SIG-M5 treated with dmso at 0.1 percent for 504 hours (cell line): ENCODE measurements around the gene COL3A1.

Experiments used
- DNase-seq: peaks from one replicate; lab custom pipeline; 2025; ENCODE audit not compliant: unreplicated experiment; lab: John Stamatoyannopoulos, UW

The COL3A1 gene

DNA sequence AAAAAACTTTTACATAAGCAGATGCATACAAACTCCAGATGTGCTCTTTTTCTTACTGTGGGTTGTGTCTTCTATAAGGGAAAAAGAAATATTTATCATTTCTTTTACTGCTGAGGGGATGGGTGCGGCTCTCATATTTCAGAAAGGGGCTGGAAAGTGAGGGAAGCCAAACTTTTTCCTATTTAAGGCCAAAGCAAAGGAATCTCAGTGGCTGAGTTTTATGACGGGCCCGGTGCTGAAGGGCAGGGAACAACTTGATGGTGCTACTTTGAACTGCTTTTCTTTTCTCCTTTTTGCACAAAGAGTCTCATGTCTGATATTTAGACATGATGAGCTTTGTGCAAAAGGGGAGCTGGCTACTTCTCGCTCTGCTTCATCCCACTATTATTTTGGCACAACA, at the start of gene COL3A1:
Gene COL3A1 (plus strand): TSS at position 210 of the 400 bp plus-strand sequence. CDS start 117 bp downstream, at position 327.
- no peak for DNase-seq

DNA sequence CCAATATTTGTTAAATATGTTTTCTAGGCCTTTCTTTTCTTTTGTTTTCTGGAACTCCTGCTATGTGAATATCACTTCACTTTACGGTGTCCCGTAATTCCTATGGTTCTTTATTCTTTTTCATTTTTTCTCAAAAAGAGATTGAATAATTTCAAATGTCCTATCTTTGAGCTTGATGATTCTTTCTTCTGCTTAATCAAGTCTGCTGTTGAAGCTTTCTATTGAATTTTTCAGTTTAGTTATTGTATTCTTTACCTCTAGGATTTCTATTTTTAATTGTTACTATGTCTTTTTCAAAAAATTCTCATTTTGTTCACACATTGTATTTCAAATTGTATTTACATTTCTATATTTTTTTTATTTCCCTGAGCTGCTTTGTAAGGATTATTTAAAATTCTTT, 45.5 kb upstream of the COL3A1 start:
- DNase-seq: no peak

DNA sequence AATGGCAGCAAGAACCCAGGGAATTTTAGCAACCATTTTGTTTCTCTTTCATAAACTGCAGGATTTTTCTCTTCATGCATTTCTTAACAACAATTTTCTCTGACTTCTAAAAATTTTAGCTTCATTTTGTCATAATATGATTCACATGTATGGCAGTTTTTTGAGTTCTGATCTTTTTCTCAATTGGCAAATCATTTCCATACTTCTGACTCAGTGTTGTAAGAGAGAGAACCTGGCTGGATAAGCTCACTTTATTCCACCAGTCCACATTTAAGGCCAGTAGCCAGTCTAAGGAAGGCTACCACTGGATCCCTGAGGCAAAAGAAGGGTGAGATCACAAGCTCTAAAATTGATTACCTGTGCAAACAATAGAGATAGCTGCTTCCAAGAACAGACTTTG, 42.8 kb upstream of the COL3A1 start:
- no peak for DNase-seq

DNA sequence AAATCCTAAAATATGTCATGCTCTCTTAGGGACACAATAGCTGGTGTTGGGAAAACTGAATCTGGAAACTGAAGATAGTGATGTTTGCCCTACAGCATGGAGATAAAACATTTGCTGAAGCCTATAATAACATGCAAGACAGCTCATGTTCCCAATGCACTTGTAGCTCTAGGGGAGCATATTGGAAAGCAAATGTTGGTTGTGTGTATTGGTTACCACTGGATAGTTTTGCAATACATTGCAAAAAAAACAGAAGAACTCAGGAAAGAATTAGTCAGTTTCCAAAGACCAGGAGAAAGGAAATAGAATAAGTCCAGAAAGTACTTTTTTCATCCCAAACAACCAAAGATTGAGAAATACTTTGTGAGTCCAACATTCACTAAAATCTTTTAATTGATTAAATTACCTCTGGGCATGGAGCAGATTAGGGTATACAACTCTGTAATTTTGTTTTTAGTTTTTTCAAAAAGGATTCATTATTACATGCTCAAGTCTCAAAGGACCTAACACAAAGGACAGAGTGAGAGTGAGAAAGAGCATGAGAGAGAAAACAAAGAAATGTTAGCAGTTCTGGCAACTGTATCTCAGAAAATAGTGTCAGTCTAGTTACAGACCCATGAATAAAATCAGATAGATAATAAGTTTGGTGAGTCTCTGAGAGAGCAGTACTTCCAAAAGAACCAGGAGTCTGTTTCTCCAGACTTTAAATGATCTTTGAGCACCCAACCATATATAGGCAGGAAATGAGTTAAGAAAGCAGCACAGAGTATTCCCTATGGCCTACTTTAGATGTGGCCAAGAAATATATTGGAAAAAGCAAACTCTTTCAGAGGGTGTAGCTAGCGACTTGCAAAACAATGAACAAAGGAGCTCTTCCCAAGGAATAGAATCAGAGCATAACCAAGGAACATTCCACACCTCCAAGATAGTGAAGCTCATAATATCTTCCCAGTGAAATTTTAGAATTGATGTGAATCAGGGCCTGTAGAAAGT, 36.6 kb upstream of the COL3A1 start:
- no peak for DNase-seq

DNA sequence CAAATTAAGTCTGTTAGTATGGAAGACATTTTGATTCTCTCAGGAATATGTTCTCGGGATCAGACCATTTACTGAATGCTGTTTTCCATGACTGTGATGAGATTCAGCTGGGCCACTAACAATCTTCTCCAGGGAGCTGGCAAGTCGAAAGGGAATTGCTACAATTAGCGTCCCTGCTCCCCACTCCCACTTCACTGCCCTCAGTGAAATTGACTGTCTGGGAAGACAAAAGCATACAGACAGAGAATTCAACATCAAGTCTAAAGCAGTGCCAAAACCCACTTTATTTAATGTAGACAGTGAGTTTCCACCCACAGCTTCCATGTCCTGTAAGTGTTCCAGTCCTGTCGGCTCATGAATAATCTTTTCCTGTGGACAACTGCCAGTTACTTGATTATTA, 34.0 kb upstream of the COL3A1 start:
- DNase-seq: no peak

DNA sequence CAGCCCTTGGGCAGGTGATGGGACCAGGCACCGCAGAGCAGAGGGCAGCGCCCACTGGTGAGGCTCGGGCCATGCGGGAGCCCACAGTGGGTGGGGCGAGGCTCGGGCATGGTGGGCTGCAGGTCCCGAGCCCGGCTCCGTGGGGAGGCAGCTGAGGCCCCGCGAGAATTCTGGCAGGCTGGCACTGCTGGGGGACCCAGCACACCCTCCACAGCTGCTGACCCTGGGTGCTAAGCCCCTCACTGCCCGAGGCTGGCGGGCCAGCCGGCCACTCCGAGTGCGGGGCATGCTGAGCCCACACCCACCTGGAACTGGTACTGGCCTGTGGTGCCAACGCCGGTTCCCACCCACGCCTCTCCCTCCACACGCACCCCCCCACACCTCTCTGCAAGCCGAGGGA, 29.7 kb upstream of the COL3A1 start:
- no peak for DNase-seq

DNA sequence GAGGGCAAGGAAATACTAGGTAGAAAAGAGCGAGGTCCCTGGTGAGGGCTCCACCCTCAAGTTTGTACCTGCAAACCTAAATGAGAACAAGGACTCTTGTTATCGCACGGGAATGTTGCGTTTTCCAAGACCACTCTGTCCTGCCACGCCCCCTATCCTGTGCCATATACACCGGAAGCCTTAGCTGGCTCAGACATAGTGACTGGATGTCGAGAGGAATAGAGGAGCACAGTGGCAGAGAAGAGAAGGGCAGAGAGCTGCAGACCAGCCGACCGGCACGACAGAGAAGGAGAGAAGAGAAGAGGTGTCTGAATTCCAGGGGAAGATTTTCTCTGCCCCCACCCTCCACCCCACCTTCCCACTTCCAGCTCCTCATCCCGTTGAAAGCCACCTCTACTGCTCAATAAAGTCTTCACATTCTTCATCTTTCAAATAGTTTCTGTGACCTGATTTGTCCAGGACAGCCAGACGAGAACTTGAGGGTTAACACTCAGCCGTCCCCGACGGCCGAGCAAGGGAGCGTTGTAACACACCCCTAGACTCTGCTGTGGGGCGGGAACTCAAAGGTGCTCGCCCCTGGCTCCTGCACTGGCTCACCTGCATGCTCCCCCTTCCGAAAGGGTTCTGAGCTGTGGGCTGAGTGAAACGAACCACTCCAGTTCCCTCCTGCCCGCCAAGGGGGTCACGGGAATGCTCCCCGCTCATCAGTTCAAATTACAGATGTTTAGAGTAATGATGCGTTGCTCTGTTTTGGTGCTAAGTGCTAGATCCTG, 24.9 kb upstream of the COL3A1 start:
- no peak for DNase-seq

DNA sequence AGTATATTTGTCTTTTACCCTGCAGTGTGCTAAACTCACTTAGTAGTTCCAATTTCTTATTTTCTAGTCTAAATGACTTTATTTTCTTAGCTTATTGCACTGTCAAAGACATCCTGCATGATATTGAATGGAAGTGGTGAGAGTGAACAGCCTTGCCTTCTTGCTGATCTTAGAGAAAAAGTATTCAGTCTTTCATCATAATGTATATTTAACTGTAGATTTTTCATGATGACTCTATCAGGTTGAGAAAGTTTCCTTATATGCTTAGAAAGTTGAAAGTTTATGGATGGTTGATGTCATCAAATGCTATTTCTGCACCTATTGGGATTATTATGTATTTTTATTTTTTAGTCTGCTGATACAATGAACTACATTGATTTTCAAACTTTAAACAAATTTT, 21.3 kb upstream of the COL3A1 start:
- DNase-seq: no peak

DNA sequence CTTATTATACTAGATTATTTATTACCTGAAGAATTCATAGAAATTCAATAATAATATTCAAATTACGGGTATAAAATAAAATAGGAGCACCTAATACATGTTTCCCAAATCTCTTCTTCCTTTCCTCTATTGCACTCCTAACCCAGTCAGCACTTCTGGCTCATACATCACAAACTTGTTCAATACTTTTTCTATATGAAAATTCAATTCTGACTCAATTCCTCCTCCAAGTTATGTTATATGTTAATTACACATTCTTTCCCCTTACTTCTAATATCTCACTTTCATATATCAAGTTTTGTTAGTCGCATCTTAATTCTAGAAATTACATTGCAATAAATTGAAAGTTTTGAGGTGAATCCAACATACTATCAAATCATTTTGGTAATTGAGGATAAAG, 17.9 kb upstream of the COL3A1 start:
- no peak for DNase-seq

DNA sequence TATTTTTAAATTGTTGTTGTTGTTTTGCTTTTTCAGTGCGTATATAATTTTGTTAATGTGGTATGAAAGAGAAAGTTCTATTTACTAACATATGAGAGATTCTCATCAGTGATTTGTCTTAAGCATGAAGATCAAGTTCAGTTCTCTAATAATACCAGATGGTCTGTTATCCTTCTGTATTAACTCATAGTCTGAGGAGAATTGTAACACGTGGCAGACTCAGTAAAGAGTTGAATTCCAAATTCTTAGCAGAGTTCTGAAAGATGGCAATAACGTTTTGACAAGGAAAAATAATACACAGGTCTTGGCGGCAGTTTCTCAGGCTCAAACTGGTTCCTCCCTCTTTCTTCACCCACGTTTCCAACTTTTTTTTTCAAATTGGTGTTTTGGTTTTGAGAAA, 17.2 kb upstream of the COL3A1 start:
- no peak for DNase-seq

DNA sequence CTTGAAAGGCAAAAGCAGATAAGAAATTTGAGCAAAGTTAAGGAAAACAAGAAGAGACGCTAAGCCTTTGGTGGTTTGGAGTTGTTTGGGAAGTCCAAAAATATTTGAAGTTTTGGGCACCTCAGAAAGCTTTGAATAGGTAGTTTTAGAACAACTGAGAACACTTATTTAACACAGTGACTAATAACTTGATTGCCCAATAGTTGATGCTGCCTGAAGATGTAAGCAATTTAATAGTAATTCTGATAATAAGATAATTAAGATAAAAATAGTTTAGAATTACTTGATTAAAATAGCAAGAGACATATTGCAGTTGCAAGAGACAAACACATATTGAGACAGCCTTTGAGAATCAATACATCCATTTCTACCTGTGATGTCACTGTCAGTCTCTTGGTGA, 16.5 kb upstream of the COL3A1 start:
- DNase-seq: no peak

DNA sequence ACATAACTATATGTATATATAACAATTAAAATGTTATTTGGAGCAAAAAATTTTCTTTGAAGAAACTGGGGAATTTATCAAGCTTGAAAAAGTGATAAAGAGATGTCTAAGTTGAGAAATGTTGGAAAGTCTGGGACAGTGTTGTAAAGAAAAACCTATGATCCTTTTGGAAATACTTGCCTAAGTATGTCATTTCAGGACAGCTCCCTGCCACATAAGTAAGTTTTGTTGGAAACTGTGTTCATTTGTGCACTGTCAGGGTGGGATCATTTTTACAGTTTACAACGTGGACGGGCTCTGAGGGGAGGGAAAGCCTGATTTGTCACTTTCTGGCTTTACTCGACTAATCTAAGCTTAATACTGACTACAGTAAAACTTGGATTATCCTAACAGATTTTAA, 10.4 kb upstream of the COL3A1 start:
- no peak for DNase-seq

DNA sequence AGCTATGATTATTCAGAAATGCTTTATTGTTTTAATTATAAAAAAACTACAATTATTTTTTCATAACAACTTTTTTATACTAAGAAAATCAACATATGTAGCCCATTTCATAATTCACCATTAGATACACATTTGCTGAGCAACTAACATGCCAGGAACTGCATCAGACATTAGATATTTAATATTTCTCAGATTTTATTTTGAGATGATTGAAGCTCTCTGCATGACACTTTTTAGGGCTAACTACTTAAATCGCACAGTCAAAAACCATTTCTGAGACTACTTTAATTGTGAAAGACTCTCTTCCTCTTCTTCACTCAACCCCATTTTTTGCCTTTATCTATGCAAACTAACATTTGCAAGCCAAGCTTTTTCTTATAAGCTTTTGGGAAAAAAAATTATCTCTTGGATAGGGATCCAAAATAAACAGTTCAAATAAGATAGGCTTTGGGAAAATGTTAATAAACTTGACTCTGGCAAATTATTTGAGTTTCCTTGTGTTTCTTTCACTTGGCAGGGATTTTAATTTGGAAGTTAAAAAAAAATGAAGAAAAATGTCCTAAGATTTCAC, 9.1 kb upstream of the COL3A1 start:
- DNase-seq: no peak

DNA sequence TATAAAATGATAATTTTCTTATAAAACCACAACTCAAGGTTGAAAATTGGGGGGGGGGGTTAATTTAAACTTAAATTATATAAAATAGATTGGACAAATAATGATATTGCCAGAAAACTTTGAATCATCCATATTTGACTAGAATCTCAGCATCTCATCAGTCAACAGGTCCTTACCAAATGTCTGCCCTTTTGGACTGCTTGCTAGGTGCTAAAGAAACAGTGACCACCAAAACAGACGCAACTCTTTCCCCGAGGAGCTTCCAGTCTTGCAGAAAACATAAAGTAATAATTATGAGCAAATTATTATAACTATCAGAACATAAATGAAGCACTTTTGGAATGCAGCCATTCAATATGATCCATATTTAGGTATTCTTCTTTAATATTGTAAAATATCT, 8.6 kb upstream of the COL3A1 start:
- no peak for DNase-seq

DNA sequence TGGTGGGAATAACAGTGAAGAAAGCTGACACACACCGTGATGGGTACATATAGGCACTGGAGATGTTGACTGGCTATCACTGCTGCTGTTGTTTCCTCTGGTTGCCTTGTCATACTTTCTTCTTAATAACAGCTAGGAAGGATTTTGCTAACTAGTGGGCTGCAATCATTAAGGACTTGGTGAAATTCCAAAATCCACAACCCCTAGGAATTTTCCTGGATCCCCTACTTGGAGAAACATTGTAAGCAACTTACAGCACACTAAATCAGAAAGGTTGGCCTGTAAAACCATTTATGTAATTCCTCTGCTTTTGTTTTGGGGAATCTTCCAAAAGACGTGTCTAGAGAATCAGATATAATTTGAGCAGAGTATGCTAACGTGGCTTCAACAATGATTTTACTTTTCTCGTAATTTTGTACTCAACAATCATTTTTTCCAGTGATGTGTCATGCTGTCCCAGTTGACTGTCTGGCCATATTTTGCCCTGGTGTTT, 8.0 kb upstream of the COL3A1 start:
- DNase-seq: no peak

DNA sequence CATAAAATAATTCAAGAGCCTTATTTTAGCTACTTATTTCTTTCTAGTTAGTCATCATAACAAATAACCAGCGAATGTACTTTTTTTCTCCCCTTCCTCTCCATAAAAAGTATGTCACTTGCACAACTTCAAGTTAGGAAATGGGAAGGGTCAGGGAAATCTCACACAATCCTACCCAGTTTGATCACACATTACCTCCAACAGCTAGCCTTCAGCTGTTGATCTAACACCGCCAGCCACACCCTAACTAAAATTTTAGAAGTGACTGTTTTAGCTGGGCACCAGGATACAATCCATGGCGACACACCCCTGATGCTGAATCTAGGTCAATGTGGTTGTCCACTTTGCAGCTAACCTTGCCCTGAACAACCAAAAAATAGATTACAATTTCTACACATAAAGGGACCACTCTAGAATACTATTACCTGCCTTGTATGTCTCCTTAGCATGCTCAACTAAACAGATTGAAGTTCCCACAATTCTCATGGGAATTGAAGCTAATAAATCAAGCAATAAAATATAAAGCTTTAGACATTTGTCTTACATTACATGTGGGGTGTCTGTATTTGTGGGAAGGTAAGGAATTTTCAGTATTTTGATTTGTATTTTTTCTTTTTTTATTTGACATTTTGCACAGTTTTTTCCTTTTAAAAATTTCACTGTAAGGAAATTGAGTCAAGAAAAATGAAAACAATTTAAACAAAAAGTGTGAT, 7.3 kb upstream of the COL3A1 start:
- no peak for DNase-seq

DNA sequence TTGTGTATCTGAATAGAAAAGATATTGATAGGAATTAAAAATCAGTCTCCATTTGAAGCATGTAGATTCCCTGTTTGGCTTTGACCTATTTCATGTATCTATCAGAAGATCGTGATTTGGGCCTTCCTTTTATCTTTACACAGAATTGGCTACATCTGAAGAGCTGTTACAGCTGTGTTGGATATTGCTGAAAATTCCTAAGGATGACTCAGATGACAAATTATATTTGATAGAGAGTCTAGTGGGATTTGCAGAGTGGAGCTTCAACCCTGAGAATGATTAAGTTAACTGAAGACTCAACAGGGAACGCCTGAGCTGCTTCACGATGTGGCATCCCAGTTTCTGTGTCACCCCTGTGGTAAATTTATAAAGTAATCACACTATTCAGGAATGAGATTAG, 4.9 kb upstream of the COL3A1 start:
- DNase-seq: no peak

DNA sequence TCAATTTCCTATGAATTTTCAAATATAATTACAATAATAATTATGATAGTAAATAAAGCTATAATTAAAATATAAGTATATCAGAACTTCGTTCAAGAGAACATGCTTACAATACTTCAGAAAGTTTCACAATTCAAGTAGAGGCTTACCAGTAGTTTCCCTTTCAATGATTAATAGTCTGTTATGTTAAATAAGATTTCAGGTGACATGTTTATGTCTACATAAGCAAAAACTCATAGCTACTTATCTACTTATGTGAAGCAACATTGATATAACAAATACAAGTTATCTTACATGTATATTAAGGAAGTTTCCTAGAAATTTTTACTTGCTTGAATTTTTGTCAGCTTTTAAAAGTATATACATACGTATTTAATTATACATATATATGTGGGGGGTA, 4.5 kb upstream of the COL3A1 start:
- no peak for DNase-seq

DNA sequence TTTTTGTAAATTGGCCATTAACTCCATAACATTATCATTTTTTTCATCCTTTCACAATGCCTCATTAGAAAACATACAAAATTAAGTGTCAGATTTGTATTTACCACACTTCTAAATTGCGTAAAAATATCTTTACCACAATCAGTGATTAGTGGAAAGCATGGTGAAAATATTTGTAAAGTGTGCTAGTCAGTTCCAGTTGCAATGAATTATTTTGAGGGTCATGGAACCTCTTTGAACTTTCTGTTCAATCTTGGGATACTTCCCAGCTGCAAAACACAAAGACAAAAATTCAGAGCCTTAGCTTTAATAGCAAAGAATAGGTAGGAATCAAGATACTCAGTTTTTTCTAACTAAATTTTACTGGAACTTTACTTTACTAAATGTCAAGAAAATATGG, 4.0 kb upstream of the COL3A1 start:
- DNase-seq: no peak

DNA sequence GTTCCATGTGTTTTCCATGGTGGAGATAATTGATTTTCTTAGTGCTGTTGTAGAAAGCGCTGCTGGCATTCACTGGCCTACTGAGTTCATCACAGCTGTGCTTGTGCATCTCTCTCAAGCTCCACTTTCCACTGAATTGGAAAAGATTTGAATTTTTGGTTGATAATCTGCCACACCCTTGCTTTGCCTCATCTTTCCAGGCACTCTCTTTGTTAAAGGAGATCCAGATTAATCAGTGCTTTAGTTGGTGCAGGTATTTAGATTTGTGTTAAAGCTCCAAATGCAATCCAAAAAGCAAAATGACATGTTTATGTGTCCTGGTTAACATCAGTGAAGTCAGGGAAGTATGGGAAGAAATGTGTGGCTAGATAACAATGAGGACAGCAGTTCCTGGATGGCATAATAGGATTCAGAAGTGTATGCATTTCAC, 2.7 kb upstream of the COL3A1 start:
- no peak for DNase-seq

DNA sequence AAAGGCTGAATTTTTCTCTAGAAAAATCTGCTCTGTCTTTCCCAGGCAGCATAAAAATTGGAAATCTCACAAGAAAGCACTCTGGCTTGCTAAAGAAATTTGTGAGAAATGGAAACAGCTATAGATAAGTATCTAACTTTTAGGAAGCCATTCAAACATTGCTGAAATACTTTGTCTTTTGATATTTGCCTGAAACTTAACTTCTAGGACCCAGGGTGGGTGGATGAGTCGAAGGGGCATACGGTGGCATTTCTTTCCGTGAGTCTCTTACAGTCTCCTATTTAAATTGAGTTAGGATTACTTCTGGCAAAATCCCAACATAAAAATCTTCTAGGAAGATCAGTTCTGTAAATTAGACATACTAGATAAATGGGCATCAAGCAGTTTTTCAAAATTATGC, 532 bp upstream of the COL3A1 start:
- DNase-seq: no peak
